Measurements from ENCODE around the gene WARS2.

Gene WARS2

DNA sequence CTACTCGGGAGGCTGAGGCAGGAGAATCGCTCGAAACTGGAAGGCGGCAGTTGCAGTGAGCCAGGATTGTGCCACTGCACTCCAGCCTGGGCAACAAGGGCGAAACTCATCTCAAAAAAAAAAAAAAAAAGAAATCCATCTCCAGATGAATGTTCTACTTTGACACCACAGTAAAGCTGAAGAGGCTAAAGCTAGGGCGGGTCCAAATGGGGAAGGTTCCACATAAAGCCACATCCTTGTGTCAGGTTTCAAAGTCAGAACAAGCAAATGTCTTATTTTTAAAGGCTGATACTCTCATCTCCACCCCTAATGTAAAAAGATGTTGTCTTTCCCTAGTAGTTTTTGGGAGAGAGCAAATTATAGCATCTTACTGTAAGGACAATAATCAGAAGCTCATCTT, 4.4 kb upstream of the WARS2 start:
- Histone ChIP-seq H2AFZ (ENCODE audit: low read length) (no peak overlapping the region), H3K4me2 (ENCODE audit: low read depth, low read length) (no peak overlapping the region), H3F3A (ENCODE audit: insufficient read depth, low read length) (peaks cover 2% of the 10 kb centered on the region), H3K27me3 (replicated peaks; ENCODE audit: insufficient read depth, low read length) (no peaks in the 10 kb centered on the region), H3K9ac (ENCODE audit: low read length) (no peak overlapping the region), H3K79me2 (ENCODE audit: low read length) (peaks cover 4% of the 10 kb centered on the region; the same call in 1 of the 2 replicates), H3K36me3 (replicated peaks; ENCODE audit: insufficient read depth, low read length) (no peaks in the 10 kb centered on the region), H3K27ac (ENCODE audit: low read length) (no peak overlapping the region), H3K9me2 (replicated peaks; ENCODE audit: insufficient read depth, low read length) (no peaks in the 10 kb centered on the region), H3K4me3 (ENCODE audit: low read length) (no peak overlapping the region), H3K4me1 (ENCODE audit: low read length) (0 out of 2 replicates have a peak, but pooled peaks cover 4% of the 10 kb centered on the region), H3K9me3 (replicated peaks; ENCODE audit: insufficient read depth, low read length) (no peaks in the 10 kb centered on the region), H4K20me1 (ENCODE audit: insufficient read depth, low read length) (no peaks in the 10 kb centered on the region)
- no peak for DNase-seq
- TF ChIP-seq, protein P1, sequence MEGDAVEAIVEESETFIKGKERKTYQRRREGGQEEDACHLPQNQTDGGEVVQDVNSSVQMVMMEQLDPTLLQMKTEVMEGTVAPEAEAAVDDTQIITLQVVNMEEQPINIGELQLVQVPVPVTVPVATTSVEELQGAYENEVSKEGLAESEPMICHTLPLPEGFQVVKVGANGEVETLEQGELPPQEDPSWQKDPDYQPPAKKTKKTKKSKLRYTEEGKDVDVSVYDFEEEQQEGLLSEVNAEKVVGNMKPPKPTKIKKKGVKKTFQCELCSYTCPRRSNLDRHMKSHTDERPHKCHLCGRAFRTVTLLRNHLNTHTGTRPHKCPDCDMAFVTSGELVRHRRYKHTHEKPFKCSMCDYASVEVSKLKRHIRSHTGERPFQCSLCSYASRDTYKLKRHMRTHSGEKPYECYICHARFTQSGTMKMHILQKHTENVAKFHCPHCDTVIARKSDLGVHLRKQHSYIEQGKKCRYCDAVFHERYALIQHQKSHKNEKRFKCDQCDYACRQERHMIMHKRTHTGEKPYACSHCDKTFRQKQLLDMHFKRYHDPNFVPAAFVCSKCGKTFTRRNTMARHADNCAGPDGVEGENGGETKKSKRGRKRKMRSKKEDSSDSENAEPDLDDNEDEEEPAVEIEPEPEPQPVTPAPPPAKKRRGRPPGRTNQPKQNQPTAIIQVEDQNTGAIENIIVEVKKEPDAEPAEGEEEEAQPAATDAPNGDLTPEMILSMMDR (IDR thresholded peaks at IDR 0.05; ENCODE audit: low read length): no peak
- no peak for TF ChIP-seq EZH2phosphoT487 (IDR thresholded peaks at IDR 0.05; ENCODE audit: low read length)
- TF ChIP-seq EZH2 (optimal IDR thresholded peaks at IDR 0.05; ENCODE audit: low read depth, low read length): no peak

GRCh38 chr1:119143706-119144105, 3.3 kb upstream of the WARS2 start:
- no peak overlapping the region for H3K4me3 ChIP-seq (ENCODE audit: low read length)
- no peak overlapping the region for H2AFZ ChIP-seq (ENCODE audit: low read length)
- TF ChIP-seq, protein P1 (IDR thresholded peaks at IDR 0.05; ENCODE audit: low read length): no peak
- TF ChIP-seq EZH2phosphoT487 (IDR thresholded peaks at IDR 0.05; ENCODE audit: low read length) (no peak), EZH2 (optimal IDR thresholded peaks at IDR 0.05; ENCODE audit: low read depth, low read length) (no peak)
- H3F3A ChIP-seq (ENCODE audit: insufficient read depth, low read length): peaks cover 8% of the 10 kb centered on the region
- no peaks in the 10 kb centered on the region for H4K20me1 ChIP-seq (ENCODE audit: insufficient read depth, low read length)
- H3K4me1 ChIP-seq (ENCODE audit: low read length): 0 out of 2 replicates have a peak, but pooled peaks cover 4% of the 10 kb centered on the region
- H3K9me3 ChIP-seq (replicated peaks; ENCODE audit: insufficient read depth, low read length): no peaks in the 10 kb centered on the region
- no peaks in the 10 kb centered on the region for H3K27me3 ChIP-seq (replicated peaks; ENCODE audit: insufficient read depth, low read length)
- no peaks in the 10 kb centered on the region for H3K9me2 ChIP-seq (replicated peaks; ENCODE audit: insufficient read depth, low read length)
- H3K27ac ChIP-seq (ENCODE audit: low read length): no peak overlapping the region
- H3K79me2 ChIP-seq (ENCODE audit: low read length): peaks cover 4% of the 10 kb centered on the region; the same call in 1 of the 2 replicates
- no peak for DNase-seq
- H3K9ac ChIP-seq (ENCODE audit: low read length): no peak overlapping the region
- no peaks in the 10 kb centered on the region for H3K36me3 ChIP-seq (replicated peaks; ENCODE audit: insufficient read depth, low read length)
- no peak overlapping the region for H3K4me2 ChIP-seq (ENCODE audit: low read depth, low read length)

GRCh38 chr1:119141660-119142059, 1.2 kb upstream of the WARS2 start:
- H3K9ac ChIP-seq (ENCODE audit: low read length): no peak overlapping the region
- no peaks in the 10 kb centered on the region for H4K20me1 ChIP-seq (ENCODE audit: insufficient read depth, low read length)
- no peak overlapping the region for H3K4me3 ChIP-seq (ENCODE audit: low read length)
- no peak overlapping the region for H3K27ac ChIP-seq (ENCODE audit: low read length)
- 0 out of 2 replicates have a peak, but pooled peaks cover 4% of the 10 kb centered on the region for H3K4me1 ChIP-seq (ENCODE audit: low read length)
- no peaks in the 10 kb centered on the region for H3K36me3 ChIP-seq (replicated peaks; ENCODE audit: insufficient read depth, low read length)
- H3K27me3 ChIP-seq (replicated peaks; ENCODE audit: insufficient read depth, low read length): no peaks in the 10 kb centered on the region
- H3K9me2 ChIP-seq (replicated peaks; ENCODE audit: insufficient read depth, low read length): no peaks in the 10 kb centered on the region
- H3K4me2 ChIP-seq (ENCODE audit: low read depth, low read length): no peak overlapping the region
- no peaks in the 10 kb centered on the region for H3K9me3 ChIP-seq (replicated peaks; ENCODE audit: insufficient read depth, low read length)
- no peak overlapping the region for H2AFZ ChIP-seq (ENCODE audit: low read length)
- DNase-seq: no peak
- H3F3A ChIP-seq (ENCODE audit: insufficient read depth, low read length): peaks cover 8% of the 10 kb centered on the region
- peaks cover 4% of the 10 kb centered on the region for H3K79me2 ChIP-seq (ENCODE audit: low read length)
- TF ChIP-seq EZH2phosphoT487 (IDR thresholded peaks at IDR 0.05; ENCODE audit: low read length) (no peak), EZH2 (optimal IDR thresholded peaks at IDR 0.05; ENCODE audit: low read depth, low read length) (no peak)
- TF ChIP-seq, protein P1 (IDR thresholded peaks at IDR 0.05; ENCODE audit: low read length): no peak
